HG03378 (cell line): ENCODE data around the gene PCSK5.
A peak's percentile ranks its signal among the peaks of the same experiment; 100 is the strongest.

Experiments used
- ATAC-seq: cut with Tn5 transposase; IDR thresholded peaks from one replicate; pipeline ENCODE4 v1.9.1; 2021; ENCODE audit warnings: mild to moderate bottlenecking, moderate library complexity; ENCODE audit not compliant: unreplicated experiment

The PCSK5 gene

DNA sequence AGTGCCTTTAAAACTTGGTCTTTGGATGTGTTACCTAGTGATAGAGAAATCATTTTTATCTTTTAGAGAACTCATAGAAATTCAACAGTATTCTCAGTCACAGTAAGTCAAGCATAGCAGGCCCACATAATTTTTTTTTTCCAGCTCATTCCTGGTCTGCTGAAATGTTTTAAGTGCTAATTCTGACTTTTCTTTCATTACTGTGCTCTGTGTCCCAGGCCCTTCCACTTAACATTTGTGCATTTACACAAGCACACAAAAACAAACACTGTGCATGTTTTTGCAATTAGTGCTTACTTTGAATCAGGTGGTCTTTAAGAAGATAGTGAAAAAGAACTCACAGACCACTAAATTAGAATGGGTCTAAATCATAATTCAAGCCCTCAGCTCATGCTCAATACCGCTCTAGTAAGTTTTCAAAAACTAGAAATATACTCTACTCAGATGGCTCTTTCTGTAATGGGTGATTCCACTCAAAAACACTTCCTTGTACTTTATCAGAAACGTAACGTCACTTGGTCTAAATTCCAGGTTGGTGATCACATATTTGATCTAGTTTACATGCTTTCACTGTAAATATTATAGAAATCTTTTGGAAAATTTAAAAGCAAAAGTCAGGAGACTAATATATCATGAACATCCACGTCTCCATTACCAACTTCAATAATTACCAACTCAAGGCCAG lies 107.8 kb downstream of the PCSK5 start:
- ATAC-seq, result no peak

DNA sequence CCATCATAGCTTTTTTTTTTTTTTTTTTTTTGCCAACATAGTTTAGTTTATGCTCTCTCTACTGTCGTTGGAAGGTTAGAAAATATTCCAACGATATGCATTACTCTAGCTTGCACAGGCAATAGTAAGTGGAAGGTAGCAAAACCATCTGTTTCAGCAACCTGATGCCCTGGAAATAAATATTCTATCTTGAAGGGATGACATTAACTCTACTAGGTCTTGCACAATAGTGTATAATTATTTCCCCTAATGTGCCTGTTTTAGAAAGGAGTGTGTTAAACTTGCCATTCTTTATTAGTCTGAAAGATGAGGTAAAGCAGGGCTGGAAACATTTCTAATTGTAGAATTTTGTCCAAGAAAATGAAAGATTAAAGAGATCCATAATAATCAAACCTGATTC lies 111.0 kb downstream of the PCSK5 start:
- no peak for ATAC-seq

DNA sequence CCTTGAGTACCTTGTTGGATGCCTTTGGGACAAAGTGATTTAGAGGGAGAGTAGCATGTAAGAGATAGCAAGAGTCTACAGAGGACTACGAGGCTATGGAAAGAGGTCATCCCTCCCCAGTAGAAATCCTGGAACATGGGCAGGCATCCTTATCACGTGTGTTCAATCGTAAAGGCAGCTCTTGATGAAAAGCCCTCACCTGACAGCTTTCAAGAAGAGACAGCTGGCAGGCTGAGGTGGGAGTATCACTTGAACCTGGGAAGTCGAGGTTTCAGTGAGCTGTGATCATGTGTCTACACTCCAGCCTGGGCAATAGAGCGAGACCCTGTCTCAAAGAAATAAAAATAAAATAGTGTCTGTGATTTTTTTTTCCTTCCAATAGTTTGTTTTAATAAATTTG lies 112.6 kb downstream of the PCSK5 start:
- ATAC-seq, result no peak

DNA sequence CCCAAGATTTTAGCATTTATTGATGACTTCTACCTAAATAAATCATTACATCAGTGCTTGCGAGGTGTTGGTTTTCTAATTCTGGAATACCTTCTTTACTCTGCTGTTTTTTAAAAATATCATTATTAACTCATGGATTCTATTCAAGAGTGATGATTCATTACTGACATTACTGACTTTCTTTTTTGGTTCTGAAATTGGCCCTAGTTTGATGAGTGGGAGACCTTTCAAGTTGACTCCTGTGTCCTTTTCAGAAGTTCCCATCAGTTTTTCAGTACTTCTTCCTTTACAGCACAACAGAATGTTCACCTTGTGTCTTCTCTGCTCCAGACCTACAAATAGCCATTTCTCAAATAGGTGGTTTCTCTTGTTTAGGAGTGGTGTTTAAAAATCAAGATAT lies 114.1 kb downstream of the PCSK5 start:
- ATAC-seq, result peak; percentile 81

DNA sequence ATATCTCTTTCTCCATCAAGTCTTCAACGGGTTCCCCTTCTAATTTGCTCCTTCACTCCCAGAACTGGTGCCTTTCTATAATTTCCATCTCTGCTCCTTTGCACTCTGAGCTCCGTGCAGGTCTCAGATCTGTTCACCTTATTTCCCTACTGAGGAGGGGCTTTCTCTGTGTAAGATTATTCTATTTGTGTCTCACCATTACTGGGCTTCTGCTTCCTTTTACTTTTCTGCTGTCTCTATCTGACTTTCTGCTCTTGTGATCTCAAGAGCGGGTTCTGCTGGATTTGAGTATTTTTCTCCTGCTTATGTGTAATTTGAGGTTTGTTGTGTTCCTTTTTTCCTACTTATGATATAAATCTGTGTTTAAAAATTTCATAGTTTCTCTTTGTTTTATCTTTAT lies 117.5 kb downstream of the PCSK5 start:
- ATAC-seq, result no peak

DNA sequence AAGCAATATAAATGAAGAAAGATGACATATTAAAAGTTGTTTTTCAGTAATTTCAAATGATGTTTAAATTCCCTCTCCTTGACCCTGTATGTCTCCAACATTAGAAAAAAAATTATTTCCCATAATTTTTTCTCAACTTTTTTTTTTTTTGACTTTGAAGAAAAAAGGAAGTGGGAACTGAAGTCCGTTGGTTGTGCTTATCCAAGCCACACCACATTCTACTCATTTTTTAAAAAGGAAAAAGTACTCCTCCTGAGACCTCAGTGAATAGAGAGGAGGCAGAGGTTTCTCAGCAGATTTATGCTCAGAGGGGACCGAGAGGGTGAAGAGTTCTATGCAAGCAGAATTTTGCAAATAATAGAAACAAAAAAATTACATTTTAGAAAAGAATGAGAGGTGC lies 123.3 kb downstream of the PCSK5 start:
- ATAC-seq, result no peak

DNA sequence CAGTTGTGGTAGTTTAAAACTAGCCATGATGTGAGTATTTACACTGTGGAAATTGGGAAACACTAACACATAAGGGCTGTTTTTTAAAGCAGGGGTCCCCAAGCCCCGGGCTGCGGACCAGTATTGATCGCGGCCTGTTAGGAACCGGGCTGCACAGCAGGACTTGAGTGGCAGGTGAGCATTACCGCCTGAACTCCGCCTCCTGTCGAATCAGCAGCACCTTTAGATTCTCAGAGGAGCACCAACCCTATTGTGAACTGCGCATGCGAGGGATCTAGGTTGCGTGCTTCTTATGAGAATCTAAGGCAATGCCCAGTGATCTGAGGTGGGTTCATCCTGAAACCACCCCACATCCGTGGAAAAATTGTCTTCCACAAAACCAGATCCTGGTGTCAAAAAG lies 127.8 kb downstream of the PCSK5 start:
- ATAC-seq, result no peak

DNA sequence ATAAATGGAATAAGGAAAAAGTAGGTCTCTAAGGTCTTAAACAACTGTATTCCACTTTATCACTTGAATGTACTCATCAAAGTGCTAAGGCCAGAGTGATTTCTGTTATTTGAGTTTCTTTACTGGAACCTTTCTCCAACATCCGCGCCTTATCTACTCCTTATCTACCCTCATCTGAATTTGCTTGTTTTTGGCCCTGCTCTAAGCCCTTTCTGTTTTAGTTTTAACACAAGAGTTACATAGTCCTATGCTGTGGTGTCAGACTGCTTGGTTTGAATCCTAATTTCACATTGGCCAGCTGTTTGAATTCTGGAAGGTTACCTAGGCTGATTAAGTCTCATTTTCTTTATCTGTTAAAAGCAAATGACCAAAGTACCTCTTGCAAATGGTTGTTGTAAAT lies 128.3 kb downstream of the PCSK5 start:
- no peak for ATAC-seq

DNA sequence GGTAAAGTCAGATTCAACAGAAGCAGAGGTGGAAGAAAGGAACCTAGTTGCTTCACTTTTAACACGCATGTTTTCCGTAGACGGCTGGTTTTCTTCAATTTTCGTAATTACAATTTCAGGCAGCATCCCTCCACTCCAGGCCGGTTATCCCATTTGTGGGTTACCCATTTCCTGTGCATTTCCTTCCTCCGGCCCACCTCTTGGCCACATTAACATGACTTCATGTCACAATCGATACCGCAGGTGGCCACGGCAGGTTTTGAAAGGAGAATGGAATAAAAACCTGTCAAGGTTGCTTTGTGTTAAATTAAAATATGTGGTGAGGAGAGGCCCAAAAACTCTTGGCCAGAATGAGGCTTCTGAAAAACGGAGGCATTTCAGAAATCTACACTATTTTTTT lies 130.2 kb downstream of the PCSK5 start:
- no peak for ATAC-seq

DNA sequence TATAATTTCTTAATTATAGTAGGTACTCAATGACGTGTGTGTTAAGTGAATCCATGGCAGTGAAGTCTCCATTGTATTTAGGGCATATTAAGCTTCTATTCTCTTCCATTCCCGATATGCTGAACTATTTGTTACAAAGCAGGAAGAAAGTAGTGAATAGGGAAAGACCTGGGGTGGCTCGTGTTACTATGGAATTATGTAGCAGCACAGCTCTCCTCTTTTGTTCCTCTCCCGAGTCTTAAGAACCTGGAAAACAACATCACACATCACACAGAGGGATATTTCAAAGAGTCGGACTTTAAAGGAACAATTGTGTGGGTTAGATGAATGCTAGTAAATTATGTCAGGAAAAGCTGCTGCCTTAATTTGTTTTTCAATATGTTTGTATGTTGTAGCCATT lies 131.8 kb downstream of the PCSK5 start:
- no peak for ATAC-seq

DNA sequence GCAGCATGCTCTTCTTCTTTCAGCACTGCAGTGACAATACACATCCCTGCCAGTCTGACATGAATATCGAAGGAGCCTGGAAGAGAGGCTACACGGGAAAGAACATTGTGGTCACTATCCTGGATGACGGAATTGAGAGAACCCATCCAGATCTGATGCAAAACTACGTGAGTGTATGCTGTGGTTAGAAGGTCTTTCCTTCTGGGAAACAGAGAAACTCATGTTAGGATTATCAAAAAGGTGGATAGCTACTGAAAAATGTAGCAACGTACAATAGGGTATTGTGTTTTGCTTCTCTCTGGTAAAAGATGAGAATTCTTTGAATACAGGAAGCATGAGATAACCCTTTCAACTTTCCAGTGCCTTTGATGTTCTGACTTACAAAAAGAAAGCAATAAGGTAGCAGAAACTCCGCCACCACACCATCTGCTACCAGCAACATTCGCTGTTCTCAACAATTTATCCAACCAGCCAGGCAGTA lies 133.3 kb downstream of the PCSK5 start:
- no peak for ATAC-seq

DNA sequence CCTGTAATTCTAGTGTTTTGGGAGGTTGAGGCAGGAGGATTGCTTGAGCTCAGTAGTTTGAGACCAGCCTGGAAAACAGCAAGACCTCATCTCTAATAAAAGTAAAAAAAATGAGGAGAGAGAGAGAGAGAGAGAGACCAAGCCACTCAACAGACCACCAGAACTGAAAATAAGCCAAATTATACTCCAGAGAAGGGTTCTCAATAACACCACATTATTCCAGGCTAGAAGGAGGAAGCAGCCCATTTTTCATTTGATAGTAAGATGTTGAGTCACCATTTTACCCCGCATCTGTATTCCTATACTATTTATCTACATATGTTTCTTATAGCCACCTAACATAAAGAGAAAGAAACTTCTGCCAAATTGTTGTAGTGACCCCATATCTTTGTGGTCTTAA lies 134.8 kb downstream of the PCSK5 start:
- ATAC-seq, result no peak

DNA sequence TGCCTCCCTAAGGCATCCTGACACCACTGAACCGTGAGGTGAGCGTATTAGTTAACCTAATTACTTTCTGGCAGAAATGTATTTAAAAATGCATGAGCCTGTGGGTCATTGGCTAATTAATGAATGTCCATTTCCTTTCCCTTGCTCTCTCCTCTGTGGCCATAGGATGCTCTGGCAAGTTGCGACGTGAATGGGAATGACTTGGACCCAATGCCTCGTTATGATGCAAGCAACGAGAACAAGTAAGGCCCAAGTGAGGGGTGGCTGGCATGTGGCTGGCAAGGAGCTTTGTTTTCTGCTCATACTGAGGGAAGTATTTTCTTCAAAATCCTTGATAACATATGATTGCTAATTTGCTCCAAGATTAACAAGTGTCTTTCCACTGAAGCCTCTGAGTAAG lies 136.3 kb downstream of the PCSK5 start:
- no peak for ATAC-seq

DNA sequence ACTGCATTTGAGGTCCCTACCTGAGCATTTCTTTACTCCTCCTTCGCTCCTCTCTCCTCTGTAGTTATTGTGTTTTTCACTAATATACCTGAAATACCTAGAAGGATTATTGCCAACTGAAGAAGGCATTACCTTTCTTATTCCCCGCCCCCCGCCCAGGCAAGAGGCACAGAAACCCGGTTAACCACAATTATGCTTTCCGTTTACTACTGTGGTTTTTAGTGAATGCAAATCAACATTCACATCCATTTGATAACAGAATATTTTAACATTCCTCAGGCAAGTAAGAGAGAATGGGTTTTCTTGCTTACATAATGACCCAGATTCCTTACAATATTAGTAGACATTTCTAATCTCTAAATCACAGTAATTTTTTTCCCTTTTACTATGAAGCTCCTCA lies 136.9 kb downstream of the PCSK5 start:
- ATAC-seq, result no peak

DNA sequence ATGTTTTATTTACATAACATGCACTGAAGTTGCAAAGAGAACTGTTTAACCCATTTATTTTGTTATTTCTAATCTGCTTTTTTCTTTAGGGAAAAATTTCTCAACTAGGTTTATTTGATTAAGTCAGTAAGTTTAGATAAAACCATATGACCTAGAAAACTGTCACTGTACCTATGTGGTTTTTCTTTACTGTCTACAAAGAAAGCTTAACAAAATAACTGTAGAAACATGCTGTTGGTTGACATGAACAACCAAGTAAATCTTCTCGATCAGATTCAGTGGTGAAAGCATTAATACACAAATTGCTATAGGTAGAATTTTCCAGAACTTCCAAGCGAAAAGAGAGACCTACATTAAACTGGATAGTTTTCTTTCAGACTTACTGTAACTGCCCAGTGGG lies 137.4 kb downstream of the PCSK5 start:
- no peak for ATAC-seq

DNA sequence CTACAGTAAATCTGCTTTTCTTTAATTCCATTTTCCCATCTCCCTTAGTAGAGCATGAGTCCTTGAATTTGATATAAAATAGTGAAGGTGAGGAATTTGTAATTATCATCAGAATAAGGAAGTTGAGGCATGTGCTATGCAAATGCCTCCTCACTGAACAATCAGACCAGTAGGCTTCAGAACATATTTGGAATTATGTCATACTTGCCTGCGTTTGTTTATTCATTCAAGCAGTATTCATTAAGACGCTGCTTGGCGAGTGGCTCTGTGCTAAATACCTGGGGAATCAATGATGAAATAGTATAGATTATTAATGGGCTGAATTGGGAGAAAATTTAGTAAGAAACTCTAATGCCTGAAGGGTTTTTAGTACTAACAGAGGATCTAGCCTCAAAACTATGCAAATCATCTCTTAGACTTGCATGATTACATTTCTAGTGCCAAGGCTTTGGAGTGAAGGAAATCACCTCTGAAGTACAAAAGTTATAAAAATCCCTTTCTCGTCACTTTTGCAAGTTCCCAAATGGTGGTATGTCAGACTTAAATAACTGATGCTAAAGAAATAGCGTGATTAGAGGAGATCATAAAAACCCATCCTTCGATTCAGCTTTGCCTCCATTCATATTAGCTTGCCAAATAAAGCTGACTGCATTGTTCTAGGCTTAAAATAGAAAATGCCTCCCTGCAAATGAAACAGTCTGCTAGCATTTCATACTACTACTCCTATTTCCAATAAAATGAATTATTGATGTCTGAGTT lies 141.7 kb downstream of the PCSK5 start:
- ATAC-seq, result no peak

DNA sequence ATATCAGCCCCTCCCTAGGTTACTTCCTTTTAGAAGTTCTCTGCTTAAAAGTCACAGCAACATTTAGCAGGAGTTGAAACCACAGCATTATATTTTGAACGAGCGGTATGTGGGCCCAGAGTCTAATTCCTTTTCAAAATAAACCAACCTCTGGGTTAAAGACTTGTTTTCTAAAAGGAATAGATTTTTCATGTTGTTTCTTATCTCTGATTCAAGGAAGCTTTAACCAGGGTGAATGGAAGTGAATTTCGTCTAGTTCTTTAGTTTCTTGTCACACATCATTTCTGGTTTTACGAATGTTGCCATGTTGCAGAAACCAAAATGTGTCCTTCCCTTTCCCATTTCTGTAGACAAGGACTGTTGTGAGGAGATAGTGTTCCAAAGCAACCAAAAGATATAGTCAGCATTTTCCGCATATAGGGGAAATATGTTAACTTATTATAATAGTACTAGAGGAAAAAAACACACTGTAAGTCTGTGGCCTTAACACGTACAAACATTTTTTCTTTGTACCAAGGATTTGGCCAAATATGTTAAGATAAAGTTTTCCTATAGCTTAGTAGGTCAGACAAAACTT lies 142.4 kb downstream of the PCSK5 start:
- no peak for ATAC-seq

DNA sequence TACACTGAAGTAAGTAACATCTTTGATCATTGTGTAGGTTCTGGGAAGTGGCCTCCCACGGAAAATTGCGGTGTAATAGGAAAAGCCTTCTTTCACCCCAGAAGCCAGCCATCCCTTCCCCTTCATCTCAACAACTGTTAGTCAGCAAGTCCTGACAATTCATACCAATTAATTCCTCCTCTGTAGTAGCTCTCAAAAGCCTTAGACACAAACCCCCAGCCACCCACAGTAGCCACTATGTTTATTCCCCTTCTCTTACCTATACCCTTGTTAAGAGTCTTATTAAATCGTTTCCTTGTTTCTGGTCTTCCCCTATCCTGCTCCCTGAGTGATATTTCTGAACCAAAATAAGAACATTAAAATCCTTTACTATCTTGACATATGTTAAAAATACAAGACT lies 143.6 kb downstream of the PCSK5 start:
- no peak for ATAC-seq

DNA sequence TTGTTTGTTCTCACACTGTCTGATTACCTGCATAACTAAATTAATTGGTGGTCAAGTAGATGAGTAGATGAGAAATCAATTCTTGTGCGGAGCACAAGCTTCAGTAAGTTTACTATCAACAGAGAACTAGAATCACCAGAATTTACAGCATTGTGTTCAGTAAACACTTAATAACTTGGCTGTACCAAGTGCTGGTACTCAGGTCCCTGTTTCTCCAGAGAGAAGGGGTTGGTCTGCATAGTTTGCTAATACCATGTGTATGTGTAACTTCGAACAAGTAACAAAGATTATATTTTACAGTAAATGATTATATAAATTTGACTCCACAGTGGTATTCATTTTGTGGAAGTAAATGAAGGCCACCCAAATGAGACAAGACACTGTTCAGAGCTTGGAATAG lies 146.3 kb downstream of the PCSK5 start:
- ATAC-seq, result no peak

DNA sequence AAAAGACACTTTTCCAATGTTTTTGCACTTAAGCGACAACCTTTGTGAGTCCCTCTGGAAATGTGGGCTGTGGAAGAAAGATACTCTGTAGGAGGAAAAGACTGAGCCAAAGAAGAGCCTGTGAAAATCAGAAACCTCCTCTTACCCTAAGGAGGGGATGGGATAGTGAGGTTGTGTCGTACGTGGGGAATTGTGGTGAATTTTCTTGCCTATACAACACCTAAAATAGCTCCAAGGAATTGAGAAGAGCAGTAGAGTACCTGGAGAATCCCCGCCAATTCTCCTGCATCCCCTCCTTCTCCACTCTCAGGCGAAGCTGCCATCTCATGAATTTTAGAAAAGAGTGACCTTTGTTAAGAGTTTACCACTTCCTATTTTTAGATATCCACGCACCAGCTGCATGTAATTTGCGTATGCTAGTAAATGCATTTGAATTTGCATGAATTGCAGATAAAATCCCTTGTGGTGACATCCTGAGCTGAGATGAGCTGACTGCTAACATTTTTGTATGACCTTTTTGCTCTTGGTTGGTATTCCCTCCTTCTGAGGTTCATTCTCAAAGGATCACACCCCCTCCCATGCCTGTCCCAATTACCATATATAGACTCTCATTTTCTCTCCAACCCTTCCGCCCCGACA lies 147.2 kb downstream of the PCSK5 start:
- ATAC-seq, result no peak

DNA sequence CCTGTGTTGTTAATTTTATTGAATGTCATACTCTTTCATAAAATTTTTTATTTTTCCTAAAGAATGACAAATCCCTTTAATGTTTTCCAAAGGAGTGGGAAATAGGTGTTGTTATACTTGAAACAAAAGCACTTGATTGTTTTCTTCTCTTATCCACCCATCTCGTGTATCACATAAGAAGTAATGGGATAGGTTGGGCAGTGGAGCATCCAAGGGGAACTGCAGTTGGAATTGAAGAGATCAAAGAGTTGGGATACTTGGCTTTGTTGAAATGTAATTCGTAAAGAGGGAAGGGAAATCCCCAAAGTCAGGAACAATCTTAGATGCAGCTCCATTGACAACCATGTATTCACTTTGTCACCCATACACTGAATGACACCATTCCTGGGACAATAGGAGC lies 148.0 kb downstream of the PCSK5 start:
- ATAC-seq, result no peak
